HG02678 (cell line): ENCODE measurements around the gene SEL1L3.

Experiments used
- ATAC-seq: cut with Tn5 transposase; IDR thresholded peaks from one replicate; pipeline ENCODE4 v1.9.1; 2021; ENCODE audit warnings: mild to moderate bottlenecking, moderate library complexity; ENCODE audit not compliant: unreplicated experiment

Gene SEL1L3

DNA sequence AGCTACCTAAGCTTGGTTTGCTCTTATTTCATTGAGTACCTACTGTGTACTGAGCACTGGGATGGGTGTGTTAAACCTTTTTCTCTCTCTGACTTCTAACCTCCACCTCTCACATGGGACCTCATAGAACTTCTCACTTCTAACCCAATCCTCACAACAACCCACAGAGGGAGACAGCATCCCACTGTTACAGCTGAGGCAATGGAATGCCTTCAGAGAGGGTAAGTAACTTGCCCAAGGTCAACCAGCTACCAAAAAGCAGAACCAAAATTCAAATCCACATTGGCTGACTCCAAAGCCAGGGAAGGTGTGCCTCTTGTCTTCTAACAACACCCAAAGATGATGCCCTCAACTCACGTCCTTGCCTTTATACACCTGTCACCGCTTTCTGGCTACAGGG, 5.4 kb downstream of the SEL1L3 start:
- ATAC-seq: no peak

DNA sequence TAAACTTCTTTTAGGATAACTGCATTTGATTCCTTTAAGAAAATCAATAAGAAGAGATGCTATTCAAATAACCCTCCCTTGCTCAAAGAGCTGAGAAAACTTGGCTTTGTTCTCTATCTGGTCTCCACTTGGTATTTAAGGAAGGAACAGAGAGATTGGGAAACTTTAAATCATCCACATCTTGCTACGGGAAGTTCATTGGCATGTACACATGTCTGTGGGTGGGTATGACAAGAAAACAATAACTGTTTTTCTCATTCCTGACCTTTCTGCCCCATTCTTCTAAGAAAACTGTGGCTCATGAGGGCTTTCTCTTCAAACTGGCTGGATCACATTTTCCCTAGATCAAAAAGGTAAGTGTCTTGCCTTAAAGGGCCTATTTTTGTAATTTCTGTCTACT, 6.0 kb downstream of the SEL1L3 start:
- no peak for ATAC-seq

DNA sequence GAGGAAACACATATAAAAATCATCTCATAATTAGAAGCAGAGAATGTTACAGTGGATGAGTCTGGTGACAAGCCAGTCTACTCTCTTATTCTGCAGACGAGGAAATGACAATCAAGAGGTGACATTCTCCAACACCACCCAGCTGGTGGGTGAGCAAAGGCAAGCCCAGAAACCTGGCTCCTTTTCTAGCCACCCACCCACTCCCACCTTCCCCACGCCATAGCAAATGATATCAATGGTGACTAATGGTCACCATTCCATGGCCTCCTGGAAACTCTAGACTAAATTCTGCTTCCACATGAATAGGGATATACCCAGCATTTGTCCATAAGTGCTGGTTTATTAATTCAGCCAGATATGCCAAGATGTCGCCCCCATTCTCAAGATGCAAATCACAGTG, 10.7 kb downstream of the SEL1L3 start:
- no peak for ATAC-seq

DNA sequence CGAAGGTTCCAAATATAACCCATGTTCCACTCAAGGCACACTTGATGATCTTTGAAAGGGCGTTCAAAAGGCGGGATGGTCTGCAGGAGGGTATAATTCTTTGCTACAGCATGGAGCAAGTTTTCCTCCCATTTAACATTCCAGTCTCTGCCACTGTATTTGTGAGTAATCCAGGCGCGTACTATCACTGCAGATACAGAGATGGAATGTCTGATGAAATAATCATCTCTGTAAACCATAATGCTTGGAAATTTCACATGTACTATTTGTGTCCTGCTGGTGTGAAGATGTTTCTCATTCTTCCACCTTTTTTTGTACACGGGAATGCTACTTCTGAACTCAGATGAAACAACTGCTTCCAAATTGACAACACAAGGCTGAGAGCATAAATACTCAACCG, 15.5 kb downstream of the SEL1L3 start:
- ATAC-seq: no peak

DNA sequence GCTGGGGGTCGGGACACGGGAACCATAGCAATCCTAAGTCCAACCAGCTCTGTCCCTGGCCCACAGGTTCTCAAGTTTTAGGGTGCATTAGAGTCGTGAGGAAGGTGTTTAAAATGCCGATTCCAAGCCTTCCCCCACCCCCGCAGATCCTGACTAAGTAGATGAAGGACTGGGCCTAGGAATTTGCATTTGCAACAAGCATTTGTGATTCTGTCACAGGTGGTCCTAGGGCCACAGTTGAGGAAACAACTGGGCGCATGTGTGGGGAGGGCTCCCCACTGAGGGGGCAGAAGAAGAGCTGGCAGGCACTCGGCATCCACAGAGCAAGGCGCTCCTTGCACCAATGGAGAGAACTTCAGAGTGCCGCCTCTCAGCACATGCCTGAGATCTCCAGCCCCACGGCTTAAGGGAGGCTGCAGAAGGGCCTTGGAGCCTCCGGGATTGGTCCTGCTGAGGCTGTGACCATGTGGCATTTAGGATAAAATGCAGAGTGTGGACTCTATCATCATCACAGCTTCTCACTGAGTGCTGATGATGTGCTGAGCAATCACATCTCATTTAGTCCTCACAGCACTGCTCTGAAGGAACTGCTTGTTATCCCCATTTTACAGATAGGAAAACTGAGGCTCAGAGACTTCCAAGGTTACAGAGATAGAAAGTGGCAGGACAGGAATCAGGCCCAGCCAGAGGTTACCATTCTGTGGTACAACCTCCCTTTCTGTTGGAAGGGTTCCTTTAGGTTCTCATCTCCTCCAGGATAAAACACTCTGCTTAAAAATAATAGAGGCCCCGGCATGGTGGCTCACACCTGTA, 16.7 kb downstream of the SEL1L3 start:
- ATAC-seq: no peak

DNA sequence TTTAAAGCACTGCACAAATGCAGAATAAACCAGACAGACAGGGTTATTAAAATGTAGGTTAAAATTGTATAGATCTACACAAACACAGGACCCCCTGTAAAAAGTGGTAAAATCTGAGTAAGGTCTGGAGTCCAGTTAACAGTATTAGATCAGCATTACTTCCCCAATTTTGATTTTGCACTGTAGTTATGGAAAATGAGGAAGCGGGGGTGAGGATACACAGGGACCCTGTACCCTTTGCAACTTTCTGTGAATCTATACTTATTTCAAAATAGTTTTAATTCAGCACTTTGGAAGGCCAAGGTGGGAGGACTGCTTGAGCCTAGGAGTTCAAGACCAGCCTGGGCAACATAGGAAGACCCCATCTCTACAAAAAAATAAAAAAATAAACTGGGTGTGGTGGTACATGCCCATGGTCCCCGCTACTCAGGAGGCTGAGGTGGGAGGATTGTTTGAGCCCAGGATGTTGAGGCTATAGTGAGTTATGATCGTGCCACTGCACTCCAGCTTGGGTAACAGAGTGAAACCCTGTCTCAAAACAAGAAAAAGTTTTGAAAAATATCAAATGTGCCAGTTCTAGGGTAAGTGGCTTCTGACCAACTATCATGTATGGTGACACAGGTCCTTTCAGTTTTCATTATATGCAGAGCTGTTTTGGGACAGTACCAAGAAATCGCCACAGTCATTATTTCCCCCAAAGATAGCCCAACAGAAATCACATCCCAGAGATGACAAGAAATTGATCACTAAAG, 17.7 kb downstream of the SEL1L3 start:
- no peak for ATAC-seq

DNA sequence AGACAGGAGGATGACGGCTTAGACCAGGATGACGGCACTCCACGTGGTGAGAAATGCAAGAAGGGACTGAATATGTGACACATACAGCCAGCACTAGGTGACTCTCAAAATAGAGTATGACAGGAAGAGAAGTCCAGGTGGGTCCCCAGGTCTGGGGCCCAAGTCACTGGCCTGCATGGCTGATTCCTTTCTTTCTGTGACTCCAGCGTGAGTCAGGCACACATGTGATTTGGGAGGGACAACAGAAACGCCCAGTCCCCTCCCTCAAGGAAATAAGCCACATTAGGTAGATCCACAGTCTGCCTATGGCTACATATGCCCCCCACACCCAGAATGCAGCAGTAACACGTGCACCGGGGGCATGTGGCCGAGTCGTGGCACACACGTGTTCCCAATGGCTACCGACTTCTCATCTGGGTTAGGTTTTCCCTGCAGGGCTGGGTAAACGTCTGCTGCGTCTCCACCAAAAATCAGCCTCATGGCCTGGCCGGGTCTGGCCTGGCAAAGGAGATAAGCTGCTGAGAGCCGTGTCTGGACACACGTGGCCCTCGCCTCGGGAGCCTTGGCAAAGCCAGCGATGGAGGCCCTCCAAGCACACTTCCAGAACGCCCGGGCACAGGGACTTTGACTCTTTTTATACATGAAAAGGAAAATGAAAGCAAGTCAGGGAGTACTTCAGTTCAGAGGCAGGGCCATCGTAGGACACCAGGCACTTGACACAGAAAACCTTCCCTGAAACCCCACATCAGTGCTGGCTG, 19.3 kb downstream of the SEL1L3 start:
- no peak for ATAC-seq

DNA sequence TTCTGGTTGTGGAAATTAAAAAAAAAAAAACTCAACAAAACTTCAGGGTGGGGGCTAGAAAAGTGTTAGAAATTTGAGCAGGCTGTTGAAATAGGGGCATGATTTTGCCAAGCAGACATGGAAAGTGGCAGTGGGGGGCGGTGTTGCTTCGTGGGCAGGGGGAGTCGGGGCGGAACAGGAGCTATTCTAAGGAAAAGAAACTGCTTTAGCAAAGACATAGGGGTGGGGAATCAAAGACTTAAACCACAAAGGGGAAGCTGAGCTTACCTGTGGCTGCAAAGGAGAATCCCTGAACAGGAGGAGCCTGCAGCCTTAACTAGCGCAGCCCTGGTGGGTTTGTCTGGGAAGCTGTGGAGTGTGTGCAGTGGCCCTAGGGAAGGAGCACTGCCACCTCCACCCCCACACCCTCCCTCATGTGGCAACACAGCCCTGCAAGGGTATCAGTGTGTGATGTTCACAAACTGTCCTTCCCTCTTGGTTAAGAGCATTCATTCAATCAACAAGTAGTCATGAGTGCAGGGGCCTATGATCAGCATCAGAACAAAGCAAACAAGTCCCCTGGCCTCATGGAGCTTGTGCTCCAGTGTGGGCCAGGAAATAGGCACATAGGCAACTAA, 20.5 kb downstream of the SEL1L3 start:
- peak; percentile 71 for ATAC-seq

DNA sequence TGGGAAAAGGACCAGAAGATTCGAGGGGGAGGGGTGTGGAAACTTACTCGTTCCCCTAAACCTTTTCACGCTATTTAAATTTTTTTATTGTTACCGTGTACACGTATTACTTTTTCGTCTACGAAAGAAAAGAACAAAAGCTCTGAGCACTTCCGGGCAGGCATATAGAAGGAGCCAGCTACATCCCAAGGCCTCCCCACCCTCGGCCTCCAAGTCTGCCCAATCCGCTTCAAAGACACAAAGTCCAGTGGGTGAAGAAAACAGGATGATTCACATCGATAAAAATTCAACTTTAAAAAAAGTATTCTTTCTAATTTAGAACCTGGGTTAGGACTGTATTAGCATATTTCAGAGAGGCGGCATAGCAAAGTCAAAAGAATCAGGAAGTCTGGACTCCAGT, 23.1 kb downstream of the SEL1L3 start:
- ATAC-seq: no peak

DNA sequence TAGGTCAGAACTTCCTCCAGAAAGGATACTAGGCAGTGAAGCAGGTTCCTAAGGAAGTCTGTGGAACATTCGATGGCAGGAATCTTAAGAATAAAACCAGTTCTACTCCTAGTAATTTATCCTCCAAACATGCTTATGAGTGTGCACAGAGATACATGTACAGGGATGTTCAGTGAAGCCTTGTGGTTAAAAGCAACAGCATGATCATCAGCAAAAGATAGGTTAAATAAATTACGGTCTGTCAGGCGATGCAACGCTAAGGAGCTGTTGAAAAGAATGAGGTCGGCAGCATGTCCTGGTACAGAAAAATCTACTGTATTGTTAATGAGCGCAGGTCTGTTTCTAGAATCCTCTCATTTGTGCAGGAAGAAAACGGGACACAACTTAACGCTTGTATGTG, 23.6 kb downstream of the SEL1L3 start:
- ATAC-seq: no peak

DNA sequence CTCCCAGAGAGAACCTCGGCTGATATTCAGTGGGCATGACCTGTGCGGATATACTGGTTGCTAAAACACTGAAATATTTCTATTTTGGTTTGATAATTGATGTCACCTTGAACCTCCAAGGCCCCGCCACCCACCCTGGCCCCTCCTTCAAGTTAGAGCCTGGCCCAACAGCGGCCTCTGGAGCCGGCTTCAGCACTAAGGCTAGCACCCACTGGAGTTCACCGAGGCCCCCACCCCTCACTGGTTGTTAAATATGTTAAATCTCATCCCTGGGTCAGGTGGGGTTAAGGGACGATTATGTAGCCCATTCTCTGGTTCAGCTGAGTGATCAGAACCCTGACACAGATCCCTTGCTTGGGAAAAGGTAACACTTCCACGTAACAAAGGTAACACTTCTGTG, 24.3 kb downstream of the SEL1L3 start:
- ATAC-seq: no peak

DNA sequence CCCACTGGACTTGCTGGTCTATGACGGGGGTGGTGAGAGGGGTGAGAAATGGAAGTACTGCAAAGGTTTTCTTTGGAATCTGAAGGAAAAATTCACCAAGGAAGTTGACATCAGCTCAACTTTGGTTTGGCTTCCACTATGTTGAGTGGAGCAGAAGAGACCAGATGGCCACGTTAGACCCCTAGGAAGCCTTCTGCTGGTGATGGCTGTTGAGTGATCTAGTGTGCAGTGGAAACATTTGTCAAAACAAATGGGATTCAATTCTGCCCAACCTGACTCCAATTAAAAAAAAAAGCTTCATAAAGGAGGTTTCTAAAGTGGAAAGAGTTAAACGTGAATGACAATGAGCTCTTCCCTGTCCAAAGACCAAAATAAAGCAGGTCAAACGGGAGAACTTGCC, 25.7 kb downstream of the SEL1L3 start:
- no peak for ATAC-seq

DNA sequence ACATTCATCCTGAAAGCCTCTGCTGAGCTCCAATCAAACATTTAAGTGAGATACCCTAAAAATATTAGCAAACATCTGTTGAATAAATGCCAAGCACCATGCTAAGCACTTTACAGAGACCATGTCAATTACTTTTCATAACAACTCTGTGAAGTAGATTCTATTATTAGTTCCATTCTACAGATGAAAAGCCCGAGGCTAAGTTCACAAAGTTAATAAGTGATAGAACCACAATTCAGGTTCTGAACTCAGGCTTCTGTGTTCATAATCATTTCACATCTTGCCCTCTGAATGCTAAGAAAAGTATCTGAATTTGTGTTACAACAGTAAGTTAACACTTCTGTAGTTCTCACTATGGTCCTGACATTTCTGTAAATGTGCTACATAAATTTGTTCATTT, 27.4 kb downstream of the SEL1L3 start:
- ATAC-seq: no peak

DNA sequence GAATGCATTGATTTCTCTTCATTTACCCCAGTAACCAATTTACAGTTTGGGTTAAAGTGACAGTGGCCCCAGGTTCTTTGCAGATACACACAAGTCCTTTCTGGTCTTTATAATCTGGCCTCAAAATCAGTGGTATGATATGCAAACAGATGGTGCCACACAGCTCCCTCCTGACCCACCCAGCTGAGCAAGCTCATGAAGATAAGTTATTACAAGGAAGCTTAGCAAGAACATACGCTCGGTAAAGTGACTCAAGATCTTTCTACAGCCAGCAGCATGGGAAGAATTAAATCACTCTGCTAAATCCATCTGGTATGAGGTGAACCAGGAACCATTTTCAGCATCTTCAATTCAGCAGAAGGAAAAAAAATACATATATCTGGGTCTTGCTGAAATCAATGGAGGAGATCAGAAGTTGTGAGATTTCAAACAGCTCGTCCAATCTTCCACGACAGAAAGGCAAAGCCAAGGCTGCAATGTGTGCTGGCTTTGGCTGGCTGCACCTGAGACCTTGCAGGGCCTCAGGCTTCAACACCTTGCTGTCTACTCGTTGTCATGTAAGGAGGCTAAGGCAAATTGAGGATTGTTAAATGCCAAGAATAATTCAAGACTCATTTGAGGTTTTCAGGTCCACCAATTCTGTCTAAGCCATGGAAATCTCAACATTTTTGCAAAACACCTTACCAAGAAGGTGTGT, 28.2 kb downstream of the SEL1L3 start:
- ATAC-seq: no peak

DNA sequence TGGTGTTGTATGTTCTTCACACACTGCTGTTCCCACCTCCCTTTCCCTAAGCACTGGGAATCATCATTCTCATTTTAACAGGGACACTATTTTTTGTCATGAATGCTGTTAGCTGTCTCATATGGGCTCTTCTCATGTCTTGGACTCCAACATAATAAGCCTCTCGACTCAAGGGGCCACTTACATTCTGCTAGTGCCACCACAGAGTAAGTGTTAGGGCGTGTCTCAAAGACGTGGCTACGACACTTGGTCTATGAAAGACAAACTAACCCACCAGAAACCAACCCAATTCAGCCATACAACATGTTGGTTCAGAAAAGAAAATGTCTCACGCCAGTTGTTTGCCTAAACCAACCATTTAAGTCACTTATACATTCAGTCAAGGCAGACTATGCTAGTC, 32.2 kb downstream of the SEL1L3 start:
- no peak for ATAC-seq

DNA sequence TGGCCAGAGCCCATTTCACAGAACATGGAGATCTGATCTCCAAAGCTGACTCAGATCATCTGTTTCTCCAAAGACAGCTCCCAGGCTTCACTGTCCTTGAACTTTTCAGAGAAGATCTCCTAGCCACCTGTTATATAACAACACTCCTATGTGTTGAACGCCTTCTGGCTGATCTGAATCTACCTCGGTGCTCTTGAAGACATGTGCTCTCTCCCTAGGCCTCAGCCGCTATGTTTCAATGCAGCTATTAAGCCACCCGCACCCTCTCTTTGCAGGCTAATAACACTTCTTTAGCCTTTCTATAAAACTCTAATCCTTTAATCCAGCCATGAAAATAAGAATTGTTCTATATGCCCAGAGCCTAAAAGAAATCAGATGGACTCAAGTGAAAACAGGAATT, 34.9 kb downstream of the SEL1L3 start:
- ATAC-seq: no peak

DNA sequence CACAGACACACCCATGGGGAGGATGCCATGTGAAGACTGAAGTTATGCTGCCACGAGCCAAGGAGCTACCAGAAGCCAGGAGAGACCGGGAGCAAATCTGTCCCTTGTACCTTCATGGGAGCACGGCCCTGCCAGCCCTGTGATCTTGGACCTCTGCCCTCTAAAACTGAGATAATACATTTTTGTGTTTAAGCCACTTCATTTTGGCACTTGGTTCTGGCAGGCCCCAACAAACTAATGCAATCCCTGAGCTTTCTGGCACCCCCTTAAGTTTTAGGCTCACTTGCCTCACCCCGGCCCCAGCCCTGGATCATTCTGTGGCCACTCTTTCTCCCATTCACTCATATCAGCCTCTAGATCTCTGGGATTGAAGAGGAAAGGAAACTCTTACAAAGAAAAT, 35.4 kb downstream of the SEL1L3 start:
- ATAC-seq: no peak

DNA sequence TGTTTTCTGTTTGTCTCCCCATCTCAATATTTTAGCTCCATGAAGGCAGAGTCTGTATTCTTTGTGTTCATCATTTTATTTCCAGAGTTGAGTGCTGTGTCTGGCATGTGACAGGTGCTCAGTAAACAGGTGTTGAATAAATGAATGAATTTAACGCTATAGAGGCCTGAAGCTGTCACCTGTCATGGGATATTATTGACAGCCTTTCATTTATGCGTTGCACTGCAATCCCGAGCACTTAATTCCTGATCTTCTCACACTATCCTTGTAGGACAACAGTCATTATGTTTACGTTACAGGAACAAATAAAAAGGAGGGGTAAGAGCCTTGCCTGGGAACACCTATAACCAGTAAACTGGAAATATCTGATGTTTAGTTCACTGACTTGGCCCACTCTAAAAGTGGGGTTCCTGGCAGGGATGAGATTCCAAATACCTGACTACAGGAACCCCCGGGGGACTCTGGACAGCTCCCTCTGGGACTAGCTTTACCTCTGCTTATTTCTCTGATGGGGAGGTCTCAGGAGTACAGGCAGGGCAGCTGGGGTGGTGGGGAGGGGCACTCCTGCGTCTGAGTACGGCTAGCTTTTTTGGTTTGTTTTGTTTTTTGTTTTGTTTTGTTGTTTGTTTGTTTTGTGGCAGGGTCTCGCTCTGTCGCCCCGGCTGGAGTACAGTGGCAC, 36.6 kb downstream of the SEL1L3 start:
- no peak for ATAC-seq

DNA sequence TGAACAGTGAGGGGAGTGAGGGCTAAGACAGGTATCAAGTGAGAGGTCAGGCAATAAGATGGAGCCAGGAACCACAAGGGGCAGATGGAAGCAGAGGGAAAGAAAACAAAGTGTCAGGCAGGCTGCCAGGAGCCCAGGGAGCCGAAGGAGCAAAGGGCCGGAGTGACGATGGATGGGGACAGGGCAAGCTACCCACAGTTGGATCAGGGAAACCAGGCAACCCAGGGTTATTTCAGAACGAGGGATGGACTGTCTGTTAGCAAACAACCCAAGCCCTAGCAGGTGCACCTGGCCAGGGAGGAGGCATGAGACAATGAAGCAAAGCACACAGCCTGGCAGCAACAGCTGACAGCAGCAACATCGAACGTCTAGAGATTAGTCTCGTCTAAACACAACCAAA, 39.2 kb downstream of the SEL1L3 start:
- no peak for ATAC-seq

DNA sequence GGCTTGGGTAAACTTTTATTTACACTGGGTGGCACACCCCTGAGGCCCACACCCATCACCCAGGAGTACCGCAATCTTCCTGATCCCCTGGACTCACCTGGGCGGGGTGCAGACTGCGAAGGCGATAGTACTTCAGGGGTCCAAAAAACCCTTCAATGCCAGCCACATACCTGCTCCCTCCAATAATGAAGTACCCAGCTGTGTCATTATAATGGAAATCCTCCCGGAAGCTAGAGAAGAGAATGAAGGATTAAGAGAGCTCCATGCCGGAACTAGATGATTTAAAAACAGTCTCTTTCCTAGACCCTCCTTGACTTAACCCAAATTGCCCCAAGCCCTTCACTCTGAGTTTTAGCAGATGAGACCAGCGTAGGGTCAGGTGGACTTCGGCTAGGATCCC, 40.9 kb downstream of the SEL1L3 start:
- no peak for ATAC-seq
